ENCODE data around the gene PFKFB4.
"Not testable (repeated sequence)": the region's sequence is repeated elsewhere in the genome, so short reads cannot be mapped to it uniquely, and the experiment has no call there.

Gene PFKFB4

DNA sequence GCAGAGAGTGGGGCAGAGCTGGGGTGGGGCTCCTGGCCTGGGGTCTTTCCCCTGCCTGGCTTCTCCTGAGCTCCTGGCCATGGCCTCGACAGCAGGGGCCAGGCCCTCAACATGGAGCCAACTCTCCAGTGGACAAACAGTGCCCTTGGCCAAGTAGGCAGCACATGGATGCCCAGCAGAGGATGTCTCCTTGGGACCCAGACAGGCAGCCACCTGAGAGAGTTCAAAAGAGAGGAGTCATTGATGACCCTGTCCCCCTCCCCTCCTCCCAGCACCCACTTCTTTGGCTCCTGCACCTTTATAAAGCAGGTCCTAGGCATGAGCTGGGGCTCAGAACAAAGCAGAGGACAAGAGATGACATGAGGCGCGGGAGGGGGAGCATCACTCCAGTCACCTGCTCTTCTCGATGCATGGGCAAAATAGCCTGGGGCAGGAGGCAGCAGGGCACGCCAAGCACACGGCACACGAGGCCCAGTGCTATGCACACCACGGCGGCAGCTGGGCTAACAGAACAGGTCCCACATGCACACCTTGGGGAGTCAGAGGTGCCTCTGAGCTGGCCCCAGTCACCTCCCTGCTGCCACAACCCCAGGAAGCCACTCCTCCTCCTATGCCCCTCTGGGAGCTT is 80.1 kb downstream of the PFKFB4 start:
- Histone ChIP-seq H3K36me3 (ENCODE audit: control insufficient read depth in 1 of 2, insufficient read depth in 2 of 2, low read length in 2 of 2) (peaks cover 0 to 4% of the 10 kb centered on the region in 2 donors), H3K9me3 (ENCODE audit: control insufficient read depth in 1 of 2, low read length in 2 of 2) (no peaks in the 10 kb centered on the region), H3K4me3 (ENCODE audit: low read depth in 1 of 2, low read length in 2 of 2) (no peak overlapping the region), H3K27me3 (ENCODE audit: control insufficient read depth in 1 of 2, insufficient read depth in 2 of 2, low read length in 2 of 2) (no peaks in the 10 kb centered on the region), H3K4me1 (ENCODE audit: control insufficient read depth in 1 of 2, insufficient read depth in 2 of 2, low read length in 2 of 2) (peaks cover 6 to 20% of the 10 kb centered on the region in 2 donors), H3K9ac (ENCODE audit: low read depth in 1 of 2, low read length in 2 of 2) (no peak overlapping the region), H3K27ac (ENCODE audit: low read depth, low read length) (no peak overlapping the region)

DNA sequence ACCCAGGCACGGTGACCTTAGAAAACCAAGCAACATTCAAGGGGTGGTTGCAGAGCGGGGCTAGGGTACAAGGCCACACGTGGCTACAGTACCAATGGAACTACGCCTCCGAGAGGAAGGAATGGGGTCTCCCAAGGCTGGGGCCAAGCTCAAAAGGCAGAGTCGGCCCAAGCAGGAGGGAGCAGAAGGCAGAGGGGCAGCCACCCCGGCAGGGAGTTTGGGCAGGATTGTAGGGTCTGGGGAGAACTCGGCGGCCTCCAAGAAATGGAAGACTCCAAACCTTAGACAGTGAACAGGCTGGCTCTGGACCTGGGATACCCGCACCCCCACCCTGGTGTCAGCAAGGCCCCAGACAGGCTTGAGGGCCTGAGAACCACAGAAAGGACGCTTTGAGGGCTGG is 81.4 kb downstream of the PFKFB4 start:
- Histone ChIP-seq H3K4me1 (ENCODE audit: control insufficient read depth in 1 of 2, insufficient read depth in 2 of 2, low read length in 2 of 2) (peaks cover 9 to 26% of the 10 kb centered on the region in 2 donors), H3K27ac (ENCODE audit: low read depth, low read length) (no peak overlapping the region), H3K36me3 (ENCODE audit: control insufficient read depth in 1 of 2, insufficient read depth in 2 of 2, low read length in 2 of 2) (peaks cover 2 to 4% of the 10 kb centered on the region in 2 donors), H3K9me3 (ENCODE audit: control insufficient read depth in 1 of 2, low read length in 2 of 2) (no peaks in the 10 kb centered on the region), H3K27me3 (ENCODE audit: control insufficient read depth in 1 of 2, insufficient read depth in 2 of 2, low read length in 2 of 2) (no peaks in the 10 kb centered on the region), H3K4me3 (ENCODE audit: low read depth in 1 of 2, low read length in 2 of 2) (no peak overlapping the region), H3K9ac (ENCODE audit: low read depth in 1 of 2, low read length in 2 of 2) (no peak overlapping the region)

DNA sequence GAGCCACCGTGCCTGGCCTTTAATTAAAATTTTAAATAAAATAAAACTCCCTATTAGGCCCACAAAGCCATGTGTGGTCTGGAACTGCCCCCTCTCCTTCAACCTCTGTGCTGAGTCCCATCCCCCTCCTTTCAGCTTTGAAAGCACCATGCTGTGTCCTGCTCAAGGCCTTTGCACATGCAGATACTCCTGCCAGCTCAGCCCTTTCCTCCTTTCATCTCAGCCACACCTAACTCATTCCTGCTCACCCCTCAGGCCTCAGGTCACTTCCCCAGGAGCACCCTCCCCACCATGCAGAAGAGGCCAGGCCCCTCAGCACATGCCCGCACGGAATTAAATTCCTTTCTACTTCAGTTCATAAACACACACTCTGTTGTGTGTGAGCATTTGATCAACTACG is 82.0 kb downstream of the PFKFB4 start:
- Histone ChIP-seq H3K27me3 (ENCODE audit: control insufficient read depth in 1 of 2, insufficient read depth in 2 of 2, low read length in 2 of 2) (no peaks in the 10 kb centered on the region), H3K9ac (ENCODE audit: low read depth in 1 of 2, low read length in 2 of 2) (no peak overlapping the region), H3K27ac (ENCODE audit: low read depth, low read length) (no peak overlapping the region), H3K9me3 (ENCODE audit: control insufficient read depth in 1 of 2, low read length in 2 of 2) (no peaks in the 10 kb centered on the region), H3K36me3 (ENCODE audit: control insufficient read depth in 1 of 2, insufficient read depth in 2 of 2, low read length in 2 of 2) (peaks cover 4 to 7% of the 10 kb centered on the region in 2 donors), H3K4me3 (ENCODE audit: low read depth in 1 of 2, low read length in 2 of 2) (no peak overlapping the region), H3K4me1 (ENCODE audit: control insufficient read depth in 1 of 2, insufficient read depth in 2 of 2, low read length in 2 of 2) (peaks cover 14 to 32% of the 10 kb centered on the region in 2 donors)

DNA sequence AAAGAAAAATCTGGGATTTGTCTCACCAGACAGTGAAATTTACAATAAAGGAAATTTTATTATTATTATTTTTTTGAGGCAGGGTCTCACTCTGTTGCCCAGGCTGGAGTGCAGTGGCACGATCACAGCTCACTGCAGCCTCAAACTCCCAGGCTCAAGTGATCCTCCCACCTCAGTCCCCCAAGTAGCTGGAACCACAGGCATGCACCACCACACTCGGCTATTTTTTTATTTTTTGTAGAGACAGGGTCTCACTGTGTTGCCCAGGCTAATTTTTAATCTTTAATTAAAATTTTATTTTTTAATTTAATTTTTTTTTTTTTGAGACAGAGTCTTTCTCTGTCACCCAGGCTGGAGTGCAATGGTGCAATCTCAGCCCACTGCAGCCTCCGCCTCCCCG is 82.6 kb downstream of the PFKFB4 start:
- H3K27me3 ChIP-seq (ENCODE audit: control insufficient read depth in 1 of 2, insufficient read depth in 2 of 2, low read length in 2 of 2); H3K9me3 ChIP-seq (ENCODE audit: control insufficient read depth in 1 of 2, low read length in 2 of 2); H3K9ac ChIP-seq (ENCODE audit: low read depth in 1 of 2, low read length in 2 of 2); H3K27ac ChIP-seq (ENCODE audit: low read depth, low read length); H3K4me3 ChIP-seq (ENCODE audit: low read depth in 1 of 2, low read length in 2 of 2): not testable (repeated sequence)
- peaks cover 5 to 13% of the 10 kb centered on the region in 2 donors for H3K36me3 ChIP-seq (ENCODE audit: control insufficient read depth in 1 of 2, insufficient read depth in 2 of 2, low read length in 2 of 2)
- H3K4me1 ChIP-seq (ENCODE audit: control insufficient read depth in 1 of 2, insufficient read depth in 2 of 2, low read length in 2 of 2) = peaks cover 19 to 38% of the 10 kb centered on the region in 2 donors

DNA sequence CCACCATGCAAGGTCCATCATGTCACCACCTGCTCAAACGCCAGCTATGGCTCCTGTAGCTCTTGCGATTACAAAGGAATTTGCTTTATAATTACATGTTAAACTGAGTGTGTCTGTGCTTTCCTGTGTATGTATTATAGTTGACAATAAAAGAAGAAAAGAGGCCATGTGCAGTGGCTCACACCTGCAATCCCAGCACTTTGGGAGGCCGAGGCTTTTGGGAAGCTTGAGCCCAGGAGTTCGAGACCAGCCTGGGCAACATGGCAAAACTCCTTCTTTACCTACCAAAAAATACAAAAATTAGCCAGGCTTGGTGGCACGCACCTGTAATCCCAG is 83.0 kb downstream of the PFKFB4 start:
- no peaks in the 10 kb centered on the region for H3K9me3 ChIP-seq (ENCODE audit: control insufficient read depth in 1 of 2, low read length in 2 of 2)
- peak overlapping the region; percentile 90 to 94 for H3K4me3 ChIP-seq (ENCODE audit: low read depth in 1 of 2, low read length in 2 of 2)
- H3K36me3 ChIP-seq (ENCODE audit: control insufficient read depth in 1 of 2, insufficient read depth in 2 of 2, low read length in 2 of 2) = peaks cover 6 to 17% of the 10 kb centered on the region in 2 donors
- H3K27me3 ChIP-seq (ENCODE audit: control insufficient read depth in 1 of 2, insufficient read depth in 2 of 2, low read length in 2 of 2) = no peaks in the 10 kb centered on the region
- H3K4me1 ChIP-seq (ENCODE audit: control insufficient read depth in 1 of 2, insufficient read depth in 2 of 2, low read length in 2 of 2) = peaks cover 22 to 42% of the 10 kb centered on the region in 2 donors
- H3K27ac ChIP-seq (ENCODE audit: low read depth, low read length) = peak overlapping the region; percentile 94
- peak overlapping the region; percentile 43 to 99 for H3K9ac ChIP-seq (ENCODE audit: low read depth in 1 of 2, low read length in 2 of 2)

DNA sequence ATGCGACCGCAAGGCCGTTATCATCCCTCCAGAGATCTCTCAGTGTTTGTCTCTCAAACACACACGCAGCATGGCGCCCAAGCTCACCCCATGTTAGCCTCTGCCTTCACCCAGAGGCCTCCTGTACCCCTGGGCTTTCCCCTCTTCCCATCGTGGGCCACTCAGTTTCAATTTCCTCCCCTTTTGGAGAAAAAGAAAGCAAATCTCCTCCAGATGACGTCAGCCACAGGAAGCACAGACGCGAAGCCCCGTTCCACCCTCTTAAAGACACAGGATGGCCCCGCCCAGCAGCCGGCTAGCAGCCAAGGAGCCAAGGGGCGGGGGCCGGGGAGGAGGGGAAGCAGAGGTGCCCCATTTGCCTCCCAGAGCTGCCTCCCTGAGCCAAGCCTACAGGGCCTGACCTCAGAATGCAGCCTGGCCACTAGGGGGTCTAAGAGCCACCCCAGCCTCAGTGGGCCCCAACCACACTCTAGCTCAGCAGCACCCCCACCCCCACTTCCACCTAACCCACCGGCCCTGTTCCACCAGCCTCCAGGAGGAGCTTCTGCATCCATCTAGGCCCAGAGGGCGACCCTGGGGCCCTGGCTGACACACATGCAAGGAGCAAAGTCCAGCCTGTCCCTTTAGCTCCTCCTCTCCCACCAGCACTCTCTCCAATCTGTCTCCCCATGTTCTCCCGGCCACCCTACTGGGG is 83.5 kb downstream of the PFKFB4 start:
- H3K27ac ChIP-seq (ENCODE audit: low read depth, low read length) = peak overlapping the region; percentile 94
- H3K9ac ChIP-seq (ENCODE audit: low read depth in 1 of 2, low read length in 2 of 2) = peak overlapping the region; percentile 97 to 99
- H3K4me3 ChIP-seq (ENCODE audit: low read depth in 1 of 2, low read length in 2 of 2) = peak overlapping the region; percentile 90 to 94
- H3K27me3 ChIP-seq (ENCODE audit: control insufficient read depth in 1 of 2, insufficient read depth in 2 of 2, low read length in 2 of 2) = no peaks in the 10 kb centered on the region
- peaks cover 8 to 22% of the 10 kb centered on the region in 2 donors for H3K36me3 ChIP-seq (ENCODE audit: control insufficient read depth in 1 of 2, insufficient read depth in 2 of 2, low read length in 2 of 2)
- H3K4me1 ChIP-seq (ENCODE audit: control insufficient read depth in 1 of 2, insufficient read depth in 2 of 2, low read length in 2 of 2) = peaks cover 28 to 47% of the 10 kb centered on the region in 2 donors
- no peaks in the 10 kb centered on the region for H3K9me3 ChIP-seq (ENCODE audit: control insufficient read depth in 1 of 2, low read length in 2 of 2)

DNA sequence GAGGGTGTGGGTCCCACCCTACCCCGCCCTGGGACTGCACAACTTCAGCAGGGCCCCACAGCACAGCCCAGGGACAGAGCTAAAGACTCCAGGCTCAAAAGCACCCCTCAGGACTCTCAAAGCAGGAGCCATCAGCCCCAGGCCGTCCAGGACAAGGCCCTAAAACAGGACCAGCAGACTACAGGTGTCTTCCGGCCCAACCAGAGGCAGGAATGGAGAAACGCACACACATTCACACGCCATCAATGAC is 84.0 kb downstream of the PFKFB4 start:
- no peaks in the 10 kb centered on the region for H3K27me3 ChIP-seq (ENCODE audit: control insufficient read depth in 1 of 2, insufficient read depth in 2 of 2, low read length in 2 of 2)
- peak overlapping the region; percentile 94 for H3K27ac ChIP-seq (ENCODE audit: low read depth, low read length)
- H3K4me1 ChIP-seq (ENCODE audit: control insufficient read depth in 1 of 2, insufficient read depth in 2 of 2, low read length in 2 of 2) = peaks cover 32 to 52% of the 10 kb centered on the region in 2 donors
- peak overlapping the region; percentile 90 to 94 for H3K4me3 ChIP-seq (ENCODE audit: low read depth in 1 of 2, low read length in 2 of 2)
- H3K36me3 ChIP-seq (ENCODE audit: control insufficient read depth in 1 of 2, insufficient read depth in 2 of 2, low read length in 2 of 2) = peaks cover 8 to 26% of the 10 kb centered on the region in 2 donors
- peak overlapping the region; percentile 97 to 99 for H3K9ac ChIP-seq (ENCODE audit: low read depth in 1 of 2, low read length in 2 of 2)
- no peaks in the 10 kb centered on the region for H3K9me3 ChIP-seq (ENCODE audit: control insufficient read depth in 1 of 2, low read length in 2 of 2)

DNA sequence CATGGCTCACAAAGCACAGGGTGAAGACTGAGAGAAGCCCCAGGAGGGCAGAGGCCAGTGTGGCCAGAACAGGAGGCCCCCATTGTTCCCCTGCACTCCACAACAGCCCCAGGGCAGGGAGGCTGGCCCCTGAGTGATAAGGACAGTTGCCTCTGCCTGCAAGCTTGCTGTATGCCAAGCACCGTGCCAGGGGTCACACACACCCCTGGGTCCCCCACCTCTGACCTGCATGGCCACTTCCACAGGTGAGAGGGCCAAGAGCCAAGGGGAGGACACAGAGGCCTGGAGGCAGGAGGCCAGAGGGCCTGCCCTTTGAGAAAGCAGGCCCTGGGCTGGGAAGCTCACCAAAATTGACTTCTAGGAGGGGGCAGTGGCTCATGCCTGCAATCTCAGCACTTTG is 86.3 kb downstream of the PFKFB4 start:
- Histone ChIP-seq H3K9me3 (ENCODE audit: control insufficient read depth in 1 of 2, low read length in 2 of 2) (no peaks in the 10 kb centered on the region), H3K27ac (ENCODE audit: low read depth, low read length) (no peak overlapping the region), H3K27me3 (ENCODE audit: control insufficient read depth in 1 of 2, insufficient read depth in 2 of 2, low read length in 2 of 2) (no peaks in the 10 kb centered on the region), H3K9ac (ENCODE audit: low read depth in 1 of 2, low read length in 2 of 2) (no peak overlapping the region), H3K4me1 (ENCODE audit: control insufficient read depth in 1 of 2, insufficient read depth in 2 of 2, low read length in 2 of 2) (peaks cover 48 to 75% of the 10 kb centered on the region in 2 donors), H3K4me3 (ENCODE audit: low read depth in 1 of 2, low read length in 2 of 2) (peak overlapping the region in 1 of 2 donors; percentile 16), H3K36me3 (ENCODE audit: control insufficient read depth in 1 of 2, insufficient read depth in 2 of 2, low read length in 2 of 2) (peaks cover 8 to 35% of the 10 kb centered on the region in 2 donors)

DNA sequence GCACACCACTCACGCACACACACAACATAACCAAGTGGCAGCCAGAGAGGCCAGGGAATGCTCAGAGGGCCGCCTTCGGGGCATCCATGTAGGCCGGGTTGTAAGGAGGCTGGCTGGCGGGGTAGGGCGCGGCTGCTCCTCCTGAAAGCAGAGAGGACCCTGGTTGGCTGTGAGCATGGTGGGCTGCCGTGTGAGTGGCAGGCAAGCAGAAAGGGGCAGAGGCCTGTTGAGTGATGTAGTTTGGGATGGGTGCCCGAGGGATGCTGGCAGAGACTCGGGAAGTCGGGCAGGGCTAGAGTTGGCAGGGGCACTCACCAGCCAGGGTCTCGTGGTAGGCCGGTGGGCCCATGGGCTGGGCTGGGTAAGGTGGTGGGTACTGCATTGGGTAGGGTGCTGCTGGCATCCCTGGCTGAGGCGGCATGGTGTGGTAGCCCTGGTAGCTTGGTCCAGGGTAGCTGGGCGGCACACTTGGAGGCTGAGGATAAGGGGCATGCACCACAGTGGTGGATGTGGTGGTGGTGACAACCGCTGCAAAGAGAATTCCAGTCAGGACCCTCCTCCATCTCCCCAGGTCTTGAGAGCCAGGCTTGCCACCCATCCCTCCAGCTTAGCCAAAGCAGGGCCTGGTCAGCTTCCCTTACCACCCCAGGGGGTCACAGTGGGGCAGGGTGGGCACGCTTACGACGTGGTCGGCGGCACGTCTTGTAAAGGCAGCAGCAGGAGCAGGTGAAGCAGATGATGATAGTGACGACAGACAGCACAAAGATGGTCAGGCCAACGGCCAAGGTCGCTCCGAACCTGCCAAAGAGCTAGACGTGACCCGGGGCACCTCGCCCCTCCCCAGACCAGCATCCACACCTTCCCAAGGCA is 87.3 kb downstream of the PFKFB4 start:
- no peak overlapping the region for H3K9ac ChIP-seq (ENCODE audit: low read depth in 1 of 2, low read length in 2 of 2)
- no peaks in the 10 kb centered on the region for H3K27me3 ChIP-seq (ENCODE audit: control insufficient read depth in 1 of 2, insufficient read depth in 2 of 2, low read length in 2 of 2)
- peak overlapping the region in 1 of 2 donors; percentile 1 for H3K4me3 ChIP-seq (ENCODE audit: low read depth in 1 of 2, low read length in 2 of 2)
- peaks cover 52 to 80% of the 10 kb centered on the region in 2 donors for H3K4me1 ChIP-seq (ENCODE audit: control insufficient read depth in 1 of 2, insufficient read depth in 2 of 2, low read length in 2 of 2)
- H3K36me3 ChIP-seq (ENCODE audit: control insufficient read depth in 1 of 2, insufficient read depth in 2 of 2, low read length in 2 of 2) = peaks cover 8 to 35% of the 10 kb centered on the region in 2 donors
- H3K9me3 ChIP-seq (ENCODE audit: control insufficient read depth in 1 of 2, low read length in 2 of 2) = no peaks in the 10 kb centered on the region
- no peak overlapping the region for H3K27ac ChIP-seq (ENCODE audit: low read depth, low read length)

DNA sequence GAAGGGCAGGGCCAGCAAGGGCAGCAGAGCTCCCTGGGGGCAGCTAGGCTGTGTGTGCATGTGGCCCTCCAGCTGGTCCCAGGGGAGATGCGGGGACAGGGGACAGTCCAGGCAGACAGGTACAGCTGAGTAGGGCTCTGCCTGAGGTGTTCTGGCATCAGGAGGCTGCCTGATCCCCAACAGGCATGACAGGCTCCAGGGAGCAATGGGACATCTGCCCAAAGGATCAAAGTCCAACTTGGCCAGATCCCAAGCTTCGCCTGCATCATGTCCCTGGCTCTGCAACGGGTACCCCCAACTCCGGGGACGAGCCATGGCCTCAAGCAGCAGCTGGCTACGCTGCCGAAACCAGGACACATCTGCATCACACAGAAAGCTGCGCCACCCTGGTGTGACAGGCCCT is 88.3 kb downstream of the PFKFB4 start:
- Histone ChIP-seq H3K4me3 (ENCODE audit: low read depth in 1 of 2, low read length in 2 of 2) (peak overlapping the region in 1 of 2 donors; percentile 28), H3K9me3 (ENCODE audit: control insufficient read depth in 1 of 2, low read length in 2 of 2) (no peaks in the 10 kb centered on the region), H3K36me3 (ENCODE audit: control insufficient read depth in 1 of 2, insufficient read depth in 2 of 2, low read length in 2 of 2) (peaks cover 8 to 35% of the 10 kb centered on the region in 2 donors), H3K27ac (ENCODE audit: low read depth, low read length) (no peak overlapping the region), H3K27me3 (ENCODE audit: control insufficient read depth in 1 of 2, insufficient read depth in 2 of 2, low read length in 2 of 2) (no peaks in the 10 kb centered on the region), H3K9ac (ENCODE audit: low read depth in 1 of 2, low read length in 2 of 2) (peak overlapping the region in 1 of 2 donors; percentile 98), H3K4me1 (ENCODE audit: control insufficient read depth in 1 of 2, insufficient read depth in 2 of 2, low read length in 2 of 2) (peaks cover 48 to 76% of the 10 kb centered on the region in 2 donors)

All from duodenal mucosa (tissue), 2 donors.